HepG2 (cell line): ENCODE results near the gene FAM53C. TPM values are rescaled to one million over a fixed set of nuclear protein-coding genes. Genes with fewer than 3 reads are reported as not detected.

Experiments
- AGO1 ChIP-seq: fragments of 200-400 bp; formaldehyde crosslinking; IDR thresholded peaks from 2 replicates; pipeline ENCODE4 v1.6.1; 2017; ENCODE audit warnings: mild to moderate bottlenecking, low read depth, low read length, moderate library complexity; ENCODE audit not compliant: poor library complexity, severe bottlenecking
- AGO2 ChIP-seq: fragments of 200-400 bp; formaldehyde crosslinking; optimal IDR thresholded peaks from 2 replicates; pipeline ENCODE3; 2017; ENCODE audit warnings: mild to moderate bottlenecking, low read depth, low read length, moderate library complexity
- BORCS8-MEF2B ChIP-seq: sonication (generic); formaldehyde crosslinking; IDR thresholded peaks from 2 replicates; pipeline ENCODE4 v1.8.0; 2022; ENCODE audit warnings: mild to moderate bottlenecking, missing genetic modification reagents
- DMAP1 ChIP-seq: IDR thresholded peaks from 2 replicates; pipeline ENCODE4 v1.6.1; 2016
- EHMT2 ChIP-seq: fragments of 200-600 bp; sonication (generic); IDR thresholded peaks from 2 replicates; pipeline ENCODE4 v1.7.0; 2017; ENCODE audit warnings: antibody characterized with exemption, low read depth, low read length, borderline replicate concordance
- MATR3 ChIP-seq: sonication (generic); formaldehyde crosslinking; IDR thresholded peaks from 2 replicates; pipeline ENCODE4 v1.4.0; 2020; ENCODE audit warnings: missing genetic modification reagents
- MEIS1 ChIP-seq: sonication (generic); formaldehyde crosslinking; IDR thresholded peaks from 2 replicates; pipeline ENCODE4 v1.9.0; 2021; ENCODE audit warnings: mild to moderate bottlenecking, missing genetic modification reagents, moderate library complexity, borderline replicate concordance
- NFKB2 ChIP-seq: sonication (generic); formaldehyde crosslinking; IDR thresholded peaks from 2 replicates; pipeline ENCODE4 v1.4.0; 2020; ENCODE audit warnings: missing genetic modification reagents, borderline replicate concordance
- RBFOX2 ChIP-seq: fragments of 200-400 bp; formaldehyde crosslinking; IDR thresholded peaks from 2 replicates; pipeline ENCODE4 v1.6.1; 2017; ENCODE audit warnings: low read depth, mild to moderate bottlenecking, low read length
- ZBTB2 ChIP-seq: sonication (generic); formaldehyde crosslinking; IDR thresholded peaks from 2 replicates; pipeline ENCODE4 v1.8.0; 2022; ENCODE audit warnings: low read depth, missing genetic modification reagents
- ZBTB38 ChIP-seq: sonication (generic); formaldehyde crosslinking; IDR thresholded peaks from 2 replicates; pipeline ENCODE4 v1.5.1; 2020; ENCODE audit warnings: mild to moderate bottlenecking, missing genetic modification reagents
- ZIK1 ChIP-seq: sonication (generic); formaldehyde crosslinking; IDR thresholded peaks from 2 replicates; pipeline ENCODE4 v1.5.0; 2020; ENCODE audit warnings: mild to moderate bottlenecking, low read depth, missing genetic modification reagents, borderline replicate concordance
- ZNF256 ChIP-seq: sonication (generic); formaldehyde crosslinking; conservative IDR thresholded peaks from 2 replicates; pipeline ENCODE4 v1.4.0; 2020; ENCODE audit warnings: missing genetic modification reagents
- ZNF263 ChIP-seq: sonication (generic); formaldehyde crosslinking; IDR thresholded peaks from 2 replicates; pipeline ENCODE4 v1.4.0; 2020; ENCODE audit warnings: missing genetic modification reagents
- ZNF282 ChIP-seq: fragments of 450-650 bp; IDR thresholded peaks from 2 replicates; pipeline ENCODE4 v1.6.1; 2018; ENCODE audit not compliant: partially characterized antibody
- ZNF333 ChIP-seq: sonication (generic); formaldehyde crosslinking; IDR thresholded peaks from 2 replicates; pipeline ENCODE4 v1.4.0; 2020; ENCODE audit warnings: mild to moderate bottlenecking, missing genetic modification reagents, borderline replicate concordance
- ZNF556 ChIP-seq: sonication (generic); formaldehyde crosslinking; IDR thresholded peaks from 2 replicates; pipeline ENCODE4 v1.4.0; 2020; ENCODE audit warnings: mild to moderate bottlenecking, missing genetic modification reagents, borderline replicate concordance
- ZNF674 ChIP-seq: sonication (generic); formaldehyde crosslinking; IDR thresholded peaks from 2 replicates; pipeline ENCODE4 v1.5.0; 2020; ENCODE audit warnings: low read depth, mild to moderate bottlenecking, missing genetic modification reagents
- polyA plus RNA-seq, 8 experiments: library from polyadenylated mRNA; depleted of rRNA in 3 of 8; stranded (reverse) in 7 of 8; unstranded in 1 of 8; fragments of >200 nt; fragmentation: Illumina TruSeq in 4 of 8; extraction: Trizol in 4 of 8; gene quantifications; 2 replicates each; pipeline versions ENCODE4 v1.2.1 to v1.2.3, GENCODE V29; 2011 to 2016; ENCODE audit warnings: low read depth in 4 of 8, missing spikeins in 1 of 8, mixed read lengths in 1 of 8; ENCODE audit not compliant: insufficient read depth in 1 of 8
- total RNA-seq, 5 experiments: library from RNA; depleted of rRNA; stranded (reverse); fragments of >200 nt; fragmentation: Illumina TruSeq; extraction: Trizol; gene quantifications; 2 replicates each; pipeline ENCODE4 v1.2.3, GENCODE V29; 2016; ENCODE audit warnings: low read depth in 1 of 5
- TF ChIP-seq, protein P1 (sequence below): sonication (generic); formaldehyde crosslinking; IDR thresholded peaks from 2 replicates; pipeline ENCODE4 v1.5.0; 2020; ENCODE audit warnings: mild to moderate bottlenecking, missing genetic modification reagents
- TF ChIP-seq, protein P2 (sequence below): IDR thresholded peaks from 2 replicates; pipeline ENCODE4 v1.6.1; 2016; ENCODE audit warnings: low read depth
- TF ChIP-seq, protein P3 (sequence below): sonication (generic); formaldehyde crosslinking; IDR thresholded peaks from 2 replicates; pipeline ENCODE4 v1.5.0; 2020; ENCODE audit warnings: mild to moderate bottlenecking, missing genetic modification reagents, moderate library complexity

Gene FAM53C
- total and polyA plus RNA-seq, 2 of the 13 experiments (the other 11 are each of a cell fraction or from before 2014, with no cell fraction given) = 26.9 to 30.1 TPM

DNA sequence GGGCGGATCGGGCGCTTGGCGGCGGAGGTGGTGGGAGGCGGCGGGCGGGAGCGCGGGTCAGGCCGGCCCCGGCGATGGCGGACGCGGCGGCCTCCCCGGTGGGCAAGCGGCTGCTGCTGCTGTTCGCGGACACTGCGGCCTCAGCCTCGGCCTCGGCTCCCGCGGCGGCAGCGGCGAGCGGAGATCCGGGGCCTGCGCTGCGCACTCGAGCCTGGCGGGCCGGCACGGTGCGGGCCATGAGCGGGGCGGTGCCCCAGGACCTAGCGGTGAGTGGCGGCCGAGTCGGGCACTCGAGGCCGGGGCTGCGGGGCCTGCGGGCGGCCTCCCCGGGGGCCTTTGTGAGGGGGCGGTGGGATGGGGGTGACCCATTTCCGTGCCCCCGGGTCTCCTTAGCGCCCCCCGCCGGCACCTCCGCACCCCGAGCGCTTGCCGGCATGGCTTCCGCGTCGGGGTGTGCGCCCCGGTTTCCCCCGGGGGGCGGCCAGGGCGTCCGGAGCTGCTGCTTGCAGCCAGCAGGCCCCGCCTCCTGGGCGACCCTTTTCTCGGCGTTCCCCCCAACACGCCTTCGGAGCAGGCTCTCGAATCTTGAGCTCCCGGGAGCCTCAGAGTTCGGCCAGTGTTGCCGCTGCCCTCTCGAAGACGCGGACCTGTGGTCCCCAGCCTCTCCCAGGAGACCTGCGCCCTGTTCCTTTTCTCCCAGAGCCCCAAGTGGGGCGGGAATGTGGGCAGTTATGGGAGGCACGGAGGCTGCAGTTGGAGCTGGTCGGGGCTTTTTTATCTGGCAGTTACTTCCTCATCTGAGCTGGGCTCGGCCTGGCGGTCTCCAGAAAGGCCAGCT, 14.9 kb downstream of the FAM53C start (continued):
- TF ChIP-seq, protein P1, sequence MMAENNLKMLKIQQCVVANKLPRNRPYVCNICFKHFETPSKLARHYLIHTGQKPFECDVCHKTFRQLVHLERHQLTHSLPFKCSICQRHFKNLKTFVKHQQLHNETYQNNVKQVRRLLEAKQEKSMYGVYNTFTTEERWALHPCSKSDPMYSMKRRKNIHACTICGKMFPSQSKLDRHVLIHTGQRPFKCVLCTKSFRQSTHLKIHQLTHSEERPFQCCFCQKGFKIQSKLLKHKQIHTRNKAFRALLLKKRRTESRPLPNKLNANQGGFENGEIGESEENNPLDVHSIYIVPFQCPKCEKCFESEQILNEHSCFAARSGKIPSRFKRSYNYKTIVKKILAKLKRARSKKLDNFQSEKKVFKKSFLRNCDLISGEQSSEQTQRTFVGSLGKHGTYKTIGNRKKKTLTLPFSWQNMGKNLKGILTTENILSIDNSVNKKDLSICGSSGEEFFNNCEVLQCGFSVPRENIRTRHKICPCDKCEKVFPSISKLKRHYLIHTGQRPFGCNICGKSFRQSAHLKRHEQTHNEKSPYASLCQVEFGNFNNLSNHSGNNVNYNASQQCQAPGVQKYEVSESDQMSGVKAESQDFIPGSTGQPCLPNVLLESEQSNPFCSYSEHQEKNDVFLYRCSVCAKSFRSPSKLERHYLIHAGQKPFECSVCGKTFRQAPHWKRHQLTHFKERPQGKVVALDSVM (CRISPR knock-in tag) = peak; percentile 65; the same call in 1 of the 2 replicates
- TF ChIP-seq NFKB2 = peak; percentile 62; the same call in 1 of the 2 replicates
- TF ChIP-seq AGO2 = peak; percentile 55
- TF ChIP-seq, protein P2, sequence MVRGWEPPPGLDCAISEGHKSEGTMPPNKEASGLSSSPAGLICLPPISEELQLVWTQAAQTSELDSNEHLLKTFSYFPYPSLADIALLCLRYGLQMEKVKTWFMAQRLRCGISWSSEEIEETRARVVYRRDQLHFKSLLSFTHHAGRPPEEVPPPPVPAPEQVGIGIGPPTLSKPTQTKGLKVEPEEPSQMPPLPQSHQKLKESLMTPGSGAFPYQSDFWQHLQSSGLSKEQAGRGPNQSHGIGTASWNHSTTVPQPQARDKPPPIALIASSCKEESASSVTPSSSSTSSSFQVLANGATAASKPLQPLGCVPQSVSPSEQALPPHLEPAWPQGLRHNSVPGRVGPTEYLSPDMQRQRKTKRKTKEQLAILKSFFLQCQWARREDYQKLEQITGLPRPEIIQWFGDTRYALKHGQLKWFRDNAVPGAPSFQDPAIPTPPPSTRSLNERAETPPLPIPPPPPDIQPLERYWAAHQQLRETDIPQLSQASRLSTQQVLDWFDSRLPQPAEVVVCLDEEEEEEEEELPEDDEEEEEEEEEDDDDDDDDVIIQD = no peak
- TF ChIP-seq MEIS1 (CRISPR knock-in tag) = peak; percentile 49; the same call in 1 of the 2 replicates
- TF ChIP-seq ZNF256 (CRISPR knock-in tag) = 0 out of 2 replicates have a peak, but pooled peaks have one; percentile 20
- peak; percentile 53; the same call in 1 of the 2 replicates for TF ChIP-seq ZBTB38
- TF ChIP-seq ZNF556 = 0 out of 2 replicates have a peak, but pooled peaks have one; percentile 60
- 0 out of 2 replicates have a peak, but pooled peaks have one; percentile 16 for TF ChIP-seq DMAP1
- no peak for TF ChIP-seq BORCS8-MEF2B
- TF ChIP-seq MATR3 (CRISPR knock-in tag) = no peak
- peak; percentile 77 for TF ChIP-seq RBFOX2
- 0 out of 2 replicates have a peak, but pooled peaks have one; percentile 38 for TF ChIP-seq ZNF263 (CRISPR knock-in tag)
- 0 out of 2 replicates have a peak, but pooled peaks have one; percentile 49 for TF ChIP-seq ZIK1
- peak; percentile 76 for TF ChIP-seq ZBTB2
- TF ChIP-seq ZNF282 = no peak
- TF ChIP-seq ZNF333 (CRISPR knock-in tag) = 0 out of 2 replicates have a peak, but pooled peaks have one; percentile 62
- TF ChIP-seq, protein P3, sequence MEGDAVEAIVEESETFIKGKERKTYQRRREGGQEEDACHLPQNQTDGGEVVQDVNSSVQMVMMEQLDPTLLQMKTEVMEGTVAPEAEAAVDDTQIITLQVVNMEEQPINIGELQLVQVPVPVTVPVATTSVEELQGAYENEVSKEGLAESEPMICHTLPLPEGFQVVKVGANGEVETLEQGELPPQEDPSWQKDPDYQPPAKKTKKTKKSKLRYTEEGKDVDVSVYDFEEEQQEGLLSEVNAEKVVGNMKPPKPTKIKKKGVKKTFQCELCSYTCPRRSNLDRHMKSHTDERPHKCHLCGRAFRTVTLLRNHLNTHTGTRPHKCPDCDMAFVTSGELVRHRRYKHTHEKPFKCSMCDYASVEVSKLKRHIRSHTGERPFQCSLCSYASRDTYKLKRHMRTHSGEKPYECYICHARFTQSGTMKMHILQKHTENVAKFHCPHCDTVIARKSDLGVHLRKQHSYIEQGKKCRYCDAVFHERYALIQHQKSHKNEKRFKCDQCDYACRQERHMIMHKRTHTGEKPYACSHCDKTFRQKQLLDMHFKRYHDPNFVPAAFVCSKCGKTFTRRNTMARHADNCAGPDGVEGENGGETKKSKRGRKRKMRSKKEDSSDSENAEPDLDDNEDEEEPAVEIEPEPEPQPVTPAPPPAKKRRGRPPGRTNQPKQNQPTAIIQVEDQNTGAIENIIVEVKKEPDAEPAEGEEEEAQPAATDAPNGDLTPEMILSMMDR (CRISPR knock-in tag) = peak; percentile 56
- peak; percentile 63; the same call in 1 of the 2 replicates for TF ChIP-seq ZNF674 (CRISPR knock-in tag)
- TF ChIP-seq EHMT2 = no peak
- TF ChIP-seq AGO1 = peak; percentile 8
